AG08396 (cell line): Measurements from ENCODE around the gene PIK3R6.

Experiments used
- DNase-seq: peaks from one replicate; pipeline ENCODE4 v3.0.0; 2012; ENCODE audit warnings: low spot score, mixed read lengths

PIK3R6 gene

GRCh38 chr17:8797621-8798175 is 69.8 kb downstream of the PIK3R6 start:
- DNase-seq: no peak

DNA sequence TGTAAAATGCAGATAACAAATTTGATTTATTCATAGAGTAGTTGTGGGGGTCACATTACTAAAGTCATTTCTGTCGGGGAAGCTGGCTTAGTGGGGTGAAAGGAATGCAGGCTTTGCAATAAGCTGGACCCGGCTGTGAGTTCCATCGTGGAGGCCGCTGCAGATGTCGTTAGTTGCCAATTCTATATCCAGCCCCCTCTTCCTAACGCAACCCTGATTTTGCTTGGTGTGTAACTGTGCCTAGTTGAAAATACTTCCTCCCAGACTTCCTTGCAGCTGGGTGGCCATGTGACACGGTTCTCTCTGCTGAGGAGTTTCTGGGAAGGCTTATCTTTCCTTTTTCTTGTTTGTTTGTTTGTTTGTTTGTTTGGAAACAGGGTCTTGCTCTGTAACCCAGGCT is 72.8 kb downstream of the PIK3R6 start:
- no peak for DNase-seq

DNA sequence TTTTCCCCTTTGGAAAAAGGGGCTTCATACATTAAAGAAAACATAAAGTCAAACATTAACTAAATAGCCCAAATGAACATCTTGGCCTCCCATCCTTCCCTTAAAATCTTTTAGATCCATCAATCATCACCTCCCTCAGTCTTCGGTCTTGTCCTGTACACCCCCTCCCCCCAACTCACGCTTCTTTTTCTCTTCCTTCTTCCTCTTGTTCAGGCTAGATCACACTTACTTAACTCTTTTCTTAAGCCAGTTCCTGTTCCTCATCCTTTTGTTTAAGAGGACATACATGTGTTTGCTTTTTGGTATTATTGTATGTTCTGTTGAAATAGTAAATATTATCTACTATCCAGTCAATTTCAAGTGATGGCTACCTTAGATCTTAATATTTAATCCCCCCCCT is 73.8 kb downstream of the PIK3R6 start:
- DNase-seq: no peak

DNA sequence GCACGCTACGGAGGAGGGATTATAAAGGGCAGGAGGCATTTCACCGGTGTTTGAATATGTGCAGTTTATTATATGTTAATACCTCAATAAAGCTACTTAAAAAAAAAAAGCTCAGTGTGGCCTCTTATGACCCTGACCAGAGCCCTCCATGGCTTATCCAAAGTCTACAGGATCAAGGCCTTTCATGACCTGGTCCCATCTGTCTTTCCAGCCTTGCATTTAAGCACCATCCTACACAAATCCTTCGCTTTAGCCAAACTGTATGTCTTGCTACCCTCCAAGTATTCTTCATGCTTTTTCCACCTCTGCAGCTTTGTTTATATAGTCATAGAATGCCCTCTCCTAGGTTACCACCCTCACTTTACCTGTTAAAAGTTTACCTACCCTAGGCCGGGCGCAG is 74.8 kb downstream of the PIK3R6 start:
- no peak for DNase-seq

GRCh38 chr17:8791910-8792270 is 75.6 kb downstream of the PIK3R6 start:
- peak; percentile 45 for DNase-seq

GRCh38 chr17:8791248-8791909 is 76.1 kb downstream of the PIK3R6 start:
- no peak for DNase-seq

DNA sequence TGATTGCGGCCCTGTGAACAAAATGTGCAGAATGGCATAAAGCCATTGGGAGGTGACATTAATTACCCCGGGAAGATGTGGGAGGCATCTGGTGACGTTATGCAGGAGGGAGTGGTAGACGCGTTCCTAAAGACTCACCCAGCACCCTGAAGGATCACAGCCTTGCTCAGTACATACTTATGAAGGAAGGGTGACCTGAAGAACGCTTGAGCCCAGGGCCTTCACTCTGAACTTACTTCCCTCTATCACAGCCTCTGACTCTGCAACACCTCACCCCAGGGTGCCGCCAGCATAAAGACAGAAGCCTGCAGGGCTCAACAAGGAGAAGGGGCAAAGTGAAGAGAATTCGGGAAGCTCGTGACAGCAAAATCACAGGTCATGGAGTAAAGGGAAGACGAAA is 77.7 kb downstream of the PIK3R6 start:
- no peak for DNase-seq

DNA sequence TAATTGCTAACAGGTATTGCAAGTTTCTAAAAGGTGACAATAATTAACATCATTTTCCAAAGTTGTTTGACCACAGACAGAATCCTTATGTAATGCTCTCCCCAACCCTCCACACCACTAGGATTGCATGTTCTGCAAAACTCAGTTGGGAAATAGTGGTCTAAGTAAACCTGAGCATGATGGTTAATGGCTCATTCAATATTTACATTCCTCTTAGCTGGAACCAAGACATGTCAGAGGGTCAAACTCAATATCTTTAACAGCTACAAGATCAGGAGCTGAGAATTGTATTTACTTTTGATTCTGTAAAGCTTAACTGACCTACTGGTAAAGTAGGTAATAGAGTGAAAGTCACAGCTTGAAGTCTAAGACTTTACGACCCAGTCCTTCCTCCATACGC is 78.5 kb downstream of the PIK3R6 start:
- no peak for DNase-seq

- peak; percentile 78 for DNase-seq
These were observed 81.7 kb downstream of the PIK3R6 start for GRCh38 chr17:8785547-8786413.

- DNase-seq: no peak
These were observed 85.3 kb downstream of the PIK3R6 start for GRCh38 chr17:8782176-8782575.

DNA sequence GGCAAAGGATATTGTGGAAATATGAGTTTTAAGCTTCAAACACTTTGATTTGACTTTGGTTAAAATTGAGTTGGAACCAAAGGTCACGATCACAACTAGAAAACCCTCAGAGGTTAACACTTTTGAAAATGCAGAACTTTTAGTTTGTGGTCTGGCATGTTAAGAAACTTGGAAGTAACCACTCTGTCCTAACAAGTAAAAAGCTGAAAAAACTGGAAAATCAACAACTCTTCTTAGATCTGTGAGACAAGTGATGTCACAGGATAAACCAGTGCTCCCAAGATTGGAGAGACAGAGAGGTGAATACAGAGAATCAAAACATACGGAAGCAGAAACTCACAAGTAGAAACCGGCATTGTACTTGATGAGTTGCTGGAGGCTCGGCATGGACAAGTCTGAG is 85.7 kb downstream of the PIK3R6 start:
- DNase-seq: no peak

- DNase-seq: no peak
These were observed 90.6 kb downstream of the PIK3R6 start for GRCh38 chr17:8776881-8777280.

DNA sequence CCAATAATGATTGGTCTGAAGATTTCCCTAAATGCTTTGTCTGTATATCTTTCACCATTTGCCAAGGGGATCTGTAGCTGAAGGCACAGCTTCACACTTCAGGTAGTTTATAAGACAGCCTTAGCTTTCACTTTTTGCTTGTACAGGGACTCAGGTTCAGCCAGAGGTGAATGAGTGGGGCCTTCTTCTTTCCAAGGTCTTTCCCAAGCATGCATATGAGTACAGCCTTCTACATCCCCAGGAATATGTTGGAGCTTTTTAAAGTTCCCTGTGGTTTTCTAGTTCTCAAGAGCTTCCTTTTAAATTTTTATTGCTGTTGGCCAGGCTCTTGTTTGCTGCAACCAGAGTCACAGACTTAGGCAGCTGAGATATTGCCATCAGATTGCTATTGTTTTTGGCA is 91.2 kb downstream of the PIK3R6 start:
- no peak for DNase-seq

DNA sequence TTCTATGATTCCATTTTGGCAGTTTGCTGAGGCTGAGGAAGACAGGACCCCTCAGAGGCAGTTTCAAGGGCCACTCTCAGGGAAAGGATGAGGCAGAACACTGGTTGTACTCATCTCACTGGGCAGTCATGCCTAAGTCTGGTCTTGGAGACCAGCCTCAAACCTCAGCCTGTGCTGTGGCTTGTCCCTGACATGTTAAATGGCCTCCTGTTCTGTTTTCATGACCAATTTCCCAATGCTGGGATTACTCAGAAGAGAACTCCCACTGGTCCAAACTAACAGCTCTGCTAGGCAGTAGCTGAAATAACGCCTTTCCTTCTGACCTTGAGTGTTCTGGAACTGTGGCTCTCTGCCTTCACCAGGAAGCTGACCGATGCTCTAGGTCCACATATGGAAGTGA is 100.7 kb downstream of the PIK3R6 start:
- no peak for DNase-seq

DNA sequence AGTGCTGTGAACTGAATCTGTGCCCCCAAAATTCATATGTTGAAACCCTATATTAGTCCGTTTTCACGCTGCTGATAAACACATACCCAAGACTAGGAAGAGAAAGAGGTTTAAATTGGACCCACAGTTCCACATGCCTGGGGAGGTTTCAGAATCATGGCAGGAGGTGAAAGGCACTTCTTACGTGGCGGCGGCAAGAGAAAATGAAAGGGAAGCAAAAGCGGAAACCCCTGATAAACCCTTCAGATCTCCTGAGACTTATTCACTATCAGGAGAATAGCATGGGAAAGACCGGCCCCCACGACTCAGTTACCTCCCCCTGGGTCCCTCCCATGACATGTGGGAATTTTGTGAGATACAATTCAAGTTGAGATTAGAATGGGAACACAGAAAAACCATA is 105.5 kb downstream of the PIK3R6 start:
- DNase-seq: no peak

DNA sequence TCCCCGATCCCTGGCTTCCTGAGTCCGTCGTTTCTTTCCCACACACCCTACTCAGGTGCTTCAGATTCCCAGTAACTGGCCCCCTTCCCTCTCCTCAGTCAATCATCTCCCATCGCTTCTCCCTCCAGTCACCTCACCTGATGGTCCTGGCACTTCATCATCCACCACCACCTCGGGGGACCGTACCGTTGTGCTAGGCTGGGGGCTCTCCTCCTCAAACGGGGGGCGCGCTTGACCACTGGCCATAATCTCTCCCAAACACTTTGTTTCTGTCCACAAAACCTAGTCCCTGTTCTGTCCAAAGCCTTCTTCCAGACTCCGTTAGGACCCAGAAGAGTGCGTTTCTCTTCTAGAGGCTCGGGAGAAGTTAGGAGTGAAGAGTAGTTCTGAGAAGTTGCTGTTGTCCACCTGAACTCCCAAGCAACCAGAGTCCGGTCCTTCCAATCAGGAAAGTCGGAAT is 109.3 kb downstream of the PIK3R6 start, which contains the start of gene SPDYE4:
SPDYE4 (minus strand) TSS at position 410 of the 460 bp plus-strand sequence; CDS start at position 246, 164 bp downstream.
- DNase-seq: no peak

DNA sequence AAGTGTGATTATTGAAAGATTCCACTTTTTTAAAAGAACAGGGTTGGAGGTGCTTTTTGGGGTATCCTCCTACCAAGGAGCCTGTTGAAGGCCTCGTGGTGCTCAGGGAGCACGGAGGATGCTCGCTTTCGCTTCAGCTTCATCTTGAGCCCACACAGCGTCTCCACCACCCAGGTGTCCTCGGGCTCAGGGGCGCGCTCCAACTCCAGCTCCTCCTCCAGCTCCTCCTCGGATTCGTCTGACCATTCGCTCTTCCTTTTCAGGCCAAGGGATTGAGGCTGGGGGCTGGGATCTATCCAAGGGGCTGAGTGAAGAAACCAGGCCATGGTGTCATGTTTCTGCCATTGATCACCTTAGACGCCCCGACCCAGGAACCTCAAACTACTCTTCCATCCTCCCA is 110.3 kb downstream of the PIK3R6 start:
- DNase-seq: no peak

DNA sequence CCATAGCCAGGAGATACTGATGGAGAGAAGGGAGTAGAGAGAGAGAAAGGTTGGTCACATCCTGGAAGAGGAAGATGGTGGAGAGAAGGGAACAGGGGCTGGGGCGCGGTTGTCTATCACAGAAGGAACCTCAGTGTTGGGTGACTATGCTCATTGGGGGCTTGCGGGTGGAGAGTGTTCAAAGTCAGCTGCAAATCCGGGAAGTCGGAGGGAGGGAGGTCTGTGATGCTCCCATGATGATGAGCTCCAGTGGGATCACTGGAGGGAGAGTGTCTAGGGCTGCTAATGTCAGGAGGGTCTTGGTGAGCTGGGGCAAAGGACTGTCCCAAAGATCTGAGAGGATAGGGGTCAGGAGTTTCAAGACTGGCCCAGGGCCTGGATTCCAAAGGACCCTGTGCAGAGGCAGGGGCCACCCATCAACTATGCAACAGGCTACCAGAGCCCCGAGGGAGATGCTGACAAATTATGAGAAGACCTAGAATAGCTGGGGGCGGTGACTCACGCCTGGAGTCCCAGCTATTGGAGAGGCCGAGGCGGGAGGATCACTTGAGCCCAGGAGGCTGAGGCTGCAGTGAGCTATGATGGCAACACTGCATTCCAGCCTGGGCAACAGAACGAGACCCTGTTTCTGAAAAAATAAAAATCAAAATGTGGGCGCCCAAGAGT is 111.8 kb downstream of the PIK3R6 start:
- no peak for DNase-seq

- DNase-seq: no peak
These were observed 112.6 kb downstream of the PIK3R6 start for GRCh38 chr17:8754890-8755289.

- peak; percentile 29 for DNase-seq
These were observed 113.5 kb downstream of the PIK3R6 start for GRCh38 chr17:8753976-8754440.

DNA sequence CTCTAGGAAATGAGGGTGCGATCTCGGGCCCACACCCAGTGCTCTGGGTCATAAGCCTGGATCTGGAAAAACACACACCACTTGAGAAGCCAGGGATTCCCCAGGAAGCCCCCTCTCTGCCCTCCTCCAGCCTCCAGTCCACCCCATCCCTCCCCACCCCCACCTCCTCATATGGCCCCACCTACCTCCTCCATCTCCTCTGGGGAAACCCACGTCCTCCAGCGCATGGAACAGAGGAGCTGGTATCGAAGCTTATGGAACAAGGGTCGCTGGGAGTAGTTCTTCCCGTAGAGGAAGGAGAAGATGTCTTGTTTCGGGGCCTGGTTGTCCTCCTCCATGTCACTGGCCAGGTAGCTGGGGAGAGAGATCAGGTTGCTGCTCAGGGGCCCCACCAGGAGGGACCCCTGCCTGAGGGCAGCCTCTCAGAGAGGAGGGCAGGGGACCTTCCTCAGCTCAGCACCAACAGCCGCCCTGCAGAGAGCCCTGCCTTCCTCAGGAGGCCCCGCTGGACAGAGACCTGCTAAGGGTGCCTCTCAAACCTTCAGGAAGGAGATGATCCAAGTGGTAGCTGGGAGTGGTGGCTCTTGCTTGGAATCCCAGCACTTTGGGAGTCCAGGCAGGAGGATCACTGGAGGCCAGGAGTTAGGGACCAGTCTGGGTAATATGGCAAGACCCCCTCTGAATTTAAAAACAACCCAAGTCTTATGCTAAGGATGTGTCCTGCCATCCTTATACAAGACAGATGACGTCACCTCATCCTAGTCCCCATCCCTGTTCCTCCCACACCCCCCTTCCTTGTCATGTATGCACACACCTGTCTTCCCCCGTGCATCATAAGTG is 114.1 kb downstream of the PIK3R6 start:
- DNase-seq: no peak
